Retinal pigment epithelial cell (primary cell): ENCODE measurements around the gene EML1.

Experiments used
- DNase-seq: peaks from one replicate; pipeline ENCODE4 v3.0.0-alpha.2; 2010; ENCODE audit warnings: low read depth
- H3K4me3 ChIP-seq: 2 replicates; pipeline ENCODE4 v1.5.1; 2011; ENCODE audit warnings: mild to moderate bottlenecking, low read length, control low read depth, moderate library complexity
- CTCF ChIP-seq: conservative IDR thresholded peaks from 2 replicates; pipeline ENCODE4 v1.5.1; 2011; ENCODE audit warnings: low read depth, low read length, control low read depth, inconsistent platforms

EML1 gene

GRCh38 chr14:99966037-99966835, 173.0 kb downstream of the EML1 start:
- no peak overlapping the region for H3K4me3 ChIP-seq
- no peak for TF ChIP-seq CTCF
- DNase-seq: no peak

GRCh38 chr14:99966912-99967311, 173.7 kb downstream of the EML1 start:
- no peak overlapping the region for H3K4me3 ChIP-seq
- no peak for DNase-seq
- TF ChIP-seq CTCF: no peak

- DNase-seq: no peak
- TF ChIP-seq CTCF: no peak
- H3K4me3 ChIP-seq: no peak overlapping the region
Observed at GRCh38 chr14:99968191-99968920, 175.1 kb downstream of the EML1 start.

GRCh38 chr14:99968941-99969340, 175.7 kb downstream of the EML1 start:
- DNase-seq: no peak
- H3K4me3 ChIP-seq: no peak overlapping the region

GRCh38 chr14:99969673-99970322, 176.6 kb downstream of the EML1 start:
- no peak for TF ChIP-seq CTCF
- H3K4me3 ChIP-seq: no peak overlapping the region
- no peak for DNase-seq

More at GRCh38 chr14:99968941-99969340, 175.7 kb downstream of the EML1 start:
- no peak for TF ChIP-seq CTCF

- H3K4me3 ChIP-seq: peak overlapping the region; percentile 78
- peak; percentile 38 for DNase-seq
- TF ChIP-seq CTCF: no peak
Observed at GRCh38 chr14:99971087-99971940, 178.1 kb downstream of the EML1 start.
